Measurements from ENCODE around the gene ACAA1. TPM values are rescaled to one million over a fixed set of nuclear protein-coding genes. Genes with fewer than 3 reads are reported as not detected.

The ACAA1 gene
- total and polyA plus RNA-seq, 9 of the 15 experiments (the other 6 are each of a cell fraction or from before 2014, with no cell fraction given) = 4.0 to 88.9 (median 57.2) TPM

DNA sequence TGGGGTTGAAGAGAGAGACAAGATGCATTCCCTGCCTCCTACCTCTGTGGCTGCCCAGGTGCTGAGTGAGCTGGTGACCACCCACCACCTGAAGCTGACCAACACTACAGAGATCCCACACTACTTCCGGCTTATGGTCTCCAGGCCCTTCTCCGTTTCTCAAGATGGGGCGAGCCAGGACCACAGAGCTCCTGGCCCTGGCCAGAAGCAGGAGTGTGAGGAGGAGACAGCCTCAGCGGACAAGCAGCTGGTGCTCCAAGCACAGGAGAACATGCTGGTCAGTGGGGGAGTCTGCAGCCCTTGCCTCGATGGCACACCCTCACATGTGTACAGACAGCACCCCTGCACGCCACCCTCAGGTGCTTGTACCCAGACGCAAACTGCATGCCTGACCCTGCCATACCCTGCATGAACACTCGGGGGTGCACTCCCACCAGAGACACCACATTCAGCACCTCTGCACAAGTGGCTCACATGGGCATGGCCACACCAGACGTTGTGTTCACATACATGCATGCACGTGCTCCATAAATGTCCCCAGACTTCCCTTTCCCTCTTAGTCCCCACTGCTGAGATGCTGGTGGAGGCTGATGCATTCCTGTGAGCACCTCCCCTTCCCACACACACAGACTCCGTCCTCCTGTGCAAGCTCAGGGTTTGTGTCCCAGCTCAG lies 19.0 kb downstream of the ACAA1 start (continued):
- no peak for TF ChIP-seq RHOXF2B (CRISPR knock-in tag; conservative IDR thresholded peaks at IDR 0.05)
- TF ChIP-seq, protein P1, sequence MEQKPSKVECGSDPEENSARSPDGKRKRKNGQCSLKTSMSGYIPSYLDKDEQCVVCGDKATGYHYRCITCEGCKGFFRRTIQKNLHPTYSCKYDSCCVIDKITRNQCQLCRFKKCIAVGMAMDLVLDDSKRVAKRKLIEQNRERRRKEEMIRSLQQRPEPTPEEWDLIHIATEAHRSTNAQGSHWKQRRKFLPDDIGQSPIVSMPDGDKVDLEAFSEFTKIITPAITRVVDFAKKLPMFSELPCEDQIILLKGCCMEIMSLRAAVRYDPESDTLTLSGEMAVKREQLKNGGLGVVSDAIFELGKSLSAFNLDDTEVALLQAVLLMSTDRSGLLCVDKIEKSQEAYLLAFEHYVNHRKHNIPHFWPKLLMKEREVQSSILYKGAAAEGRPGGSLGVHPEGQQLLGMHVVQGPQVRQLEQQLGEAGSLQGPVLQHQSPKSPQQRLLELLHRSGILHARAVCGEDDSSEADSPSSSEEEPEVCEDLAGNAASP (IDR thresholded peaks at IDR 0.05) = no peak
- TF ChIP-seq, protein P2, sequence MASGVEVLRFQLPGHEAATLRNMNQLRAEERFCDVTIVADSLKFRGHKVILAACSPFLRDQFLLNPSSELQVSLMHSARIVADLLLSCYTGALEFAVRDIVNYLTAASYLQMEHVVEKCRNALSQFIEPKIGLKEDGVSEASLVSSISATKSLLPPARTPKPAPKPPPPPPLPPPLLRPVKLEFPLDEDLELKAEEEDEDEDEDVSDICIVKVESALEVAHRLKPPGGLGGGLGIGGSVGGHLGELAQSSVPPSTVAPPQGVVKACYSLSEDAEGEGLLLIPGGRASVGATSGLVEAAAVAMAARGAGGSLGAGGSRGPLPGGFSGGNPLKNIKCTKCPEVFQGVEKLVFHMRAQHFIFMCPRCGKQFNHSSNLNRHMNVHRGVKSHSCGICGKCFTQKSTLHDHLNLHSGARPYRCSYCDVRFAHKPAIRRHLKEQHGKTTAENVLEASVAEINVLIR (CRISPR knock-in tag; IDR thresholded peaks at IDR 0.05) = no peak
- TF ChIP-seq NEUROD1 (IDR thresholded peaks at IDR 0.05; ENCODE audit: borderline replicate concordance, low read depth, low read length, partially characterized antibody) = no peak
- no peak for TF ChIP-seq HIVEP1 (CRISPR knock-in tag; IDR thresholded peaks at IDR 0.05)
- no peak for TF ChIP-seq GATAD2B (IDR thresholded peaks at IDR 0.05; ENCODE audit: borderline replicate concordance)
- no peak for TF ChIP-seq U2AF1 (optimal IDR thresholded peaks at IDR 0.05; ENCODE audit: low read depth, low read length)
- peak; percentile 56; the same call in 1 of the 2 replicates for TF ChIP-seq CREM (IDR thresholded peaks at IDR 0.05; ENCODE audit: low read depth)
- TF ChIP-seq, protein P3, sequence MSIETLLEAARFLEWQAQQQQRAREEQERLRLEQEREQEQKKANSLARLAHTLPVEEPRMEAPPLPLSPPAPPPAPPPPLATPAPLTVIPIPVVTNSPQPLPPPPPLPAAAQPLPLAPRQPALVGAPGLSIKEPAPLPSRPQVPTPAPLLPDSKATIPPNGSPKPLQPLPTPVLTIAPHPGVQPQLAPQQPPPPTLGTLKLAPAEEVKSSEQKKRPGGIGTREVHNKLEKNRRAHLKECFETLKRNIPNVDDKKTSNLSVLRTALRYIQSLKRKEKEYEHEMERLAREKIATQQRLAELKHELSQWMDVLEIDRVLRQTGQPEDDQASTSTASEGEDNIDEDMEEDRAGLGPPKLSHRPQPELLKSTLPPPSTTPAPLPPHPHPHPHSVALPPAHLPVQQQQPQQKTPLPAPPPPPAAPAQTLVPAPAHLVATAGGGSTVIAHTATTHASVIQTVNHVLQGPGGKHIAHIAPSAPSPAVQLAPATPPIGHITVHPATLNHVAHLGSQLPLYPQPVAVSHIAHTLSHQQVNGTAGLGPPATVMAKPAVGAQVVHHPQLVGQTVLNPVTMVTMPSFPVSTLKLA (conservative IDR thresholded peaks at IDR 0.05) = peak in 1 of 2 experiments; percentile 82; a peak in 3 of 4 replicates
- TF ChIP-seq, protein P4, sequence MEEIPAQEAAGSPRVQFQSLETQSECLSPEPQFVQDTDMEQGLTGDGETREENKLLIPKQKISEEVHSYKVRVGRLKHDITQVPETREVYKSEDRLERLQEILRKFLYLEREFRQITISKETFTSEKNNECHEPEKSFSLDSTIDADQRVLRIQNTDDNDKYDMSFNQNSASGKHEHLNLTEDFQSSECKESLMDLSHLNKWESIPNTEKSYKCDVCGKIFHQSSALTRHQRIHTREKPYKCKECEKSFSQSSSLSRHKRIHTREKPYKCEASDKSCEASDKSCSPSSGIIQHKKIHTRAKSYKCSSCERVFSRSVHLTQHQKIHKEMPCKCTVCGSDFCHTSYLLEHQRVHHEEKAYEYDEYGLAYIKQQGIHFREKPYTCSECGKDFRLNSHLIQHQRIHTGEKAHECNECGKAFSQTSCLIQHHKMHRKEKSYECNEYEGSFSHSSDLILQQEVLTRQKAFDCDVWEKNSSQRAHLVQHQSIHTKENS (CRISPR knock-in tag; IDR thresholded peaks at IDR 0.05) = no peak
- TF ChIP-seq, protein P5, sequence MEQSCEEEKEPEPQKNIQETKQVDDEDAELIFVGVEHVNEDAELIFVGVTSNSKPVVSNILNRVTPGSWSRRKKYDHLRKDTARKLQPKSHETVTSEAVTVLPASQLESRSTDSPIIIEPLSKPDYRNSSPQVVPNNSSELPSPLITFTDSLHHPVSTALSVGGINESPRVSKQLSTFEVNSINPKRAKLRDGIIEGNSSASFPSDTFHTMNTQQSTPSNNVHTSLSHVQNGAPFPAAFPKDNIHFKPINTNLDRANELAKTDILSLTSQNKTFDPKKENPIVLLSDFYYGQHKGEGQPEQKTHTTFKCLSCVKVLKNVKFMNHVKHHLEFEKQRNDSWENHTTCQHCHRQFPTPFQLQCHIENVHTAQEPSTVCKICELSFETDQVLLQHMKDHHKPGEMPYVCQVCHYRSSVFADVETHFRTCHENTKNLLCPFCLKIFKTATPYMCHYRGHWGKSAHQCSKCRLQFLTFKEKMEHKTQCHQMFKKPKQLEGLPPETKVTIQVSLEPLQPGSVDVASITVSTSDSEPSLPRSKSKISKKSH (CRISPR knock-in tag; IDR thresholded peaks at IDR 0.05) = no peak
- no peak for TF ChIP-seq ZNF23 (CRISPR knock-in tag; IDR thresholded peaks at IDR 0.05)
- TF ChIP-seq ERF (CRISPR knock-in tag; IDR thresholded peaks at IDR 0.05) = peak; percentile 29; the same call in 1 of the 2 replicates
- no peak for TF ChIP-seq ZNF184 (CRISPR knock-in tag; IDR thresholded peaks at IDR 0.05)
- TF ChIP-seq, protein P6, sequence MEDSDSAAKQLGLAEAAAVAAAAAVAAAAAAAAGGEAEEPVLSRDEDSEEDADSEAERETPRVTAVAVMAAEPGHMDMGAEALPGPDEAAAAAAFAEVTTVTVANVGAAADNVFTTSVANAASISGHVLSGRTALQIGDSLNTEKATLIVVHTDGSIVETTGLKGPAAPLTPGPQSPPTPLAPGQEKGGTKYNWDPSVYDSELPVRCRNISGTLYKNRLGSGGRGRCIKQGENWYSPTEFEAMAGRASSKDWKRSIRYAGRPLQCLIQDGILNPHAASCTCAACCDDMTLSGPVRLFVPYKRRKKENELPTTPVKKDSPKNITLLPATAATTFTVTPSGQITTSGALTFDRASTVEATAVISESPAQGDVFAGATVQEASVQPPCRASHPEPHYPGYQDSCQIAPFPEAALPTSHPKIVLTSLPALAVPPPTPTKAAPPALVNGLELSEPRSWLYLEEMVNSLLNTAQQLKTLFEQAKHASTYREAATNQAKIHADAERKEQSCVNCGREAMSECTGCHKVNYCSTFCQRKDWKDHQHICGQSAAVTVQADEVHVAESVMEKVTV (CRISPR knock-in tag; IDR thresholded peaks at IDR 0.05) = peak; percentile 76
- TF ChIP-seq, protein P7, sequence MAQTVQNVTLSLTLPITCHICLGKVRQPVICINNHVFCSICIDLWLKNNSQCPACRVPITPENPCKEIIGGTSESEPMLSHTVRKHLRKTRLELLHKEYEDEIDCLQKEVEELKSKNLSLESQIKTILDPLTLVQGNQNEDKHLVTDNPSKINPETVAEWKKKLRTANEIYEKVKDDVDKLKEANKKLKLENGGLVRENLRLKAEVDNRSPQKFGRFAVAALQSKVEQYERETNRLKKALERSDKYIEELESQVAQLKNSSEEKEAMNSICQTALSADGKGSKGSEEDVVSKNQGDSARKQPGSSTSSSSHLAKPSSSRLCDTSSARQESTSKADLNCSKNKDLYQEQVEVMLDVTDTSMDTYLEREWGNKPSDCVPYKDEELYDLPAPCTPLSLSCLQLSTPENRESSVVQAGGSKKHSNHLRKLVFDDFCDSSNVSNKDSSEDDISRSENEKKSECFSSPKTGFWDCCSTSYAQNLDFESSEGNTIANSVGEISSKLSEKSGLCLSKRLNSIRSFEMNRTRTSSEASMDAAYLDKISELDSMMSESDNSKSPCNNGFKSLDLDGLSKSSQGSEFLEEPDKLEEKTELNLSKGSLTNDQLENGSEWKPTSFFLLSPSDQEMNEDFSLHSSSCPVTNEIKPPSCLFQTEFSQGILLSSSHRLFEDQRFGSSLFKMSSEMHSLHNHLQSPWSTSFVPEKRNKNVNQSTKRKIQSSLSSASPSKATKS (CRISPR knock-in tag; IDR thresholded peaks at IDR 0.05) = no peak

All from K562 (cell line).